GM12878 (cell line): ENCODE data around the gene PIP4K2B. TPM values are rescaled to one million over a fixed set of nuclear protein-coding genes. Genes with fewer than 3 reads are reported as not detected.

Source experiments
- ATAC-seq: fragments of 200-7000 bp; cut with Tn5 transposase; 3 replicates; pipeline ENCODE4 v1.9.1; 2020; ENCODE audit warnings: mild to moderate bottlenecking, moderate library complexity
- BruUV-seq: library from RNA; stranded (reverse); fragments of 400-500 nt; replicated peaks from 2 replicates; lab custom pipeline; 2021; lab: Mats Ljungman, UMichigan
- CTCF ChIA-PET: fragments of 300-600 bp; sonication (Branson Sonifier 250); formaldehyde crosslinking; extraction: SDS; loops from one replicate; lab custom pipeline; 2021; ENCODE audit warnings: inconsistent platforms; lab: Yijun Ruan, JAX
- POLR2A ChIA-PET: fragments of 350-600 bp; formaldehyde crosslinking; extraction: SDS; loops from one replicate; lab custom pipeline; 2021; ENCODE audit warnings: inconsistent platforms; lab: Charles Lee
- RAD21 ChIA-PET: fragments of 300-600 bp; sonication (Branson Sonifier 250); formaldehyde crosslinking; loops from one replicate; lab custom pipeline; 2023; ENCODE audit warnings: antibody characterized with exemption; ENCODE audit not compliant: unreplicated experiment; lab: Charles Lee
- SMC1A ChIA-PET: fragments of 300-600 bp; sonication (Branson Sonifier 250); formaldehyde crosslinking; loops from one replicate; lab custom pipeline; 2023; ENCODE audit not compliant: unreplicated experiment, uncharacterized antibody; lab: Charles Lee
- DNase-seq: peaks from one replicate; pipeline ENCODE4 v3.0.0-alpha.2; 2011; ENCODE audit warnings: low read depth, low spot score
- FAIRE-seq: peaks from 3 replicates; lab custom pipeline; 2011; peaks lifted over from hg19 to GRCh38; lab: Jason Lieb, UNC
- H2AFZ ChIP-seq: 2 replicates; pipeline ENCODE4 v1.6.0; 2011; ENCODE audit warnings: low read depth, low read length, control low read depth; ENCODE audit not compliant: control insufficient read depth
- H3K27ac ChIP-seq: 2 replicates; pipeline ENCODE4 v1.5.1; 2011; ENCODE audit warnings: control low read depth; ENCODE audit not compliant: control insufficient read depth, insufficient read depth
- H3K27me3 ChIP-seq, 2 experiments: replicated peaks in 1 of 2; 2 replicates each; pipeline versions ENCODE4 v1.6.0 to v1.6.1; 2011; ENCODE audit warnings: low read length in 1 of 2; ENCODE audit not compliant: control insufficient read depth in 2 of 2, insufficient read depth in 2 of 2
- H3K36me3 ChIP-seq, 2 experiments: 2 replicates each; pipeline ENCODE4 v1.5.1; 2011; ENCODE audit warnings: low read length in 1 of 2; ENCODE audit not compliant: control insufficient read depth in 2 of 2, insufficient read depth in 2 of 2
- H3K4me1 ChIP-seq: 2 replicates; pipeline ENCODE4 v1.6.1; 2011; ENCODE audit warnings: mild to moderate bottlenecking, low read length, moderate library complexity, mixed read lengths; ENCODE audit not compliant: control insufficient read depth, insufficient read depth
- H3K4me2 ChIP-seq: 2 replicates; pipeline ENCODE4 v1.6.0; 2011; ENCODE audit warnings: control low read depth; ENCODE audit not compliant: control insufficient read depth, insufficient read depth
- H3K4me3 ChIP-seq: fragments of 200-600 bp; sonication (generic); 2 replicates; pipeline ENCODE4 v1.5.1; 2016
- H3K79me2 ChIP-seq: 2 replicates; pipeline ENCODE4 v1.6.0; 2011; ENCODE audit warnings: low read length; ENCODE audit not compliant: control insufficient read depth, insufficient read depth
- H3K9ac ChIP-seq: 2 replicates; pipeline ENCODE4 v1.8.0; 2011; ENCODE audit warnings: low read length, control low read depth, mixed read lengths; ENCODE audit not compliant: control insufficient read depth, insufficient read depth
- H3K9me3 ChIP-seq: replicated peaks from 3 replicates; pipeline ENCODE4 v1.5.1; 2011; ENCODE audit warnings: mild to moderate bottlenecking, low read length; ENCODE audit not compliant: control insufficient read depth, insufficient read depth
- H4K20me1 ChIP-seq: 2 replicates; pipeline ENCODE4 v1.6.0; 2011; ENCODE audit not compliant: control insufficient read depth, insufficient read depth
- DPF2 ChIP-seq: fragments of 450-650 bp; IDR thresholded peaks from 2 replicates; pipeline ENCODE4 v1.6.1; 2017; ENCODE audit warnings: mild to moderate bottlenecking
- MXI1 ChIP-seq: fragments of 150-350 bp; IDR thresholded peaks from 2 replicates; pipeline ENCODE4 v1.6.1; 2011; ENCODE audit warnings: low read depth, mild to moderate bottlenecking, inconsistent platforms, low read length, improper control_type of control experiment
- RBBP5 ChIP-seq: fragments of 200-600 bp; sonication (generic); conservative IDR thresholded peaks from 2 replicates; pipeline ENCODE4 v1.6.1; 2016
- STAT3 ChIP-seq: IDR thresholded peaks from 2 replicates; pipeline ENCODE4 v1.6.1; 2011; ENCODE audit warnings: low read depth, low read length, improper control_type of control experiment
- TAF1 ChIP-seq: IDR thresholded peaks from 2 replicates; pipeline ENCODE4 v1.6.1; 2011; ENCODE audit warnings: mild to moderate bottlenecking, low read depth, low read length, borderline replicate concordance
- YBX1 ChIP-seq: fragments of 450-650 bp; IDR thresholded peaks from 2 replicates; pipeline ENCODE4 v1.6.1; 2016; ENCODE audit warnings: antibody characterized with exemption
- WGBS: methylation state at CpG from one replicate; pipeline ENCODE4 v1.1.6; 2016; ENCODE audit warnings: low lambda C conversion rate; ENCODE audit not compliant: insufficient replicate concordance, insufficient coverage; ENCODE audit errors: missing lambda C conversion rate; 5-methylcytosine and 5-hydroxymethylcytosine counted together
- in situ Hi-C: fragments of 300-500 bp; cut with MboI; formaldehyde crosslinking; loops from 9 replicates; pipeline ENCODE4 v1.14.3; 2018; ENCODE audit warnings: mixed read lengths
- intact Hi-C: fragments of 100-400 bp; cut with micrococcal nuclease; formaldehyde crosslinking; loops from one replicate; pipeline ENCODE4 v1.14.2; 2022; ENCODE audit not compliant: unreplicated experiment
- polyA plus RNA-seq, 11 experiments: library from polyadenylated mRNA; depleted of rRNA in 4 of 11; unstranded in 6 of 11; stranded (reverse) in 5 of 11; fragments of >200 nt; fragmentation: Nextera tagmentation in 4 of 11; fragmentation: Illumina TruSeq in 1 of 11; extraction: Ambion mirVana in 4 of 11; extraction: Trizol in 1 of 11; gene quantifications; 1 replicate in 1 of 11; 2 replicates in 10 of 11; pipeline versions ENCODE4 v1.2.1 to v1.2.3, GENCODE V29; 2011 to 2016; ENCODE audit warnings: inconsistent platforms in 2 of 11, missing spikeins in 2 of 11, low read depth in 1 of 11
- total RNA-seq, 4 experiments: library from RNA; depleted of rRNA in 3 of 4; stranded (reverse); fragments of >200 nt in 3 of 4; fragmentation: Illumina TruSeq in 1 of 4; extraction: Trizol in 1 of 4; gene quantifications; 2 replicates each; pipeline versions ENCODE4 v1.2.1 to v1.2.3, GENCODE V29; 2013 to 2021
- TF ChIP-seq, protein P1 (sequence below): IDR thresholded peaks from 2 replicates; pipeline ENCODE4 v1.6.1; 2012; ENCODE audit warnings: improper control_type of control experiment, low read depth, low read length; ENCODE audit not compliant: insufficient replicate concordance
- TF ChIP-seq, protein P2 (sequence below): IDR thresholded peaks from 2 replicates; pipeline ENCODE4 v1.6.1; 2012; ENCODE audit warnings: low read length, inconsistent platforms
- TF ChIP-seq, protein P3 (sequence below): fragments of 450-650 bp; IDR thresholded peaks from 2 replicates; pipeline ENCODE4 v1.6.1; 2016; ENCODE audit warnings: mild to moderate bottlenecking
- TF ChIP-seq, protein P4 (sequence below): fragments of 450-650 bp; formaldehyde crosslinking; IDR thresholded peaks from 2 replicates; pipeline ENCODE4 v1.4.0; 2020; ENCODE audit warnings: mild to moderate bottlenecking, moderate library complexity

The PIP4K2B gene
- total and polyA plus RNA-seq, 10 of the 15 experiments (the other 5 are each of a cell fraction or from before 2014, with no cell fraction given), result 3.8 to 30.3 (median 18.2) TPM

DNA sequence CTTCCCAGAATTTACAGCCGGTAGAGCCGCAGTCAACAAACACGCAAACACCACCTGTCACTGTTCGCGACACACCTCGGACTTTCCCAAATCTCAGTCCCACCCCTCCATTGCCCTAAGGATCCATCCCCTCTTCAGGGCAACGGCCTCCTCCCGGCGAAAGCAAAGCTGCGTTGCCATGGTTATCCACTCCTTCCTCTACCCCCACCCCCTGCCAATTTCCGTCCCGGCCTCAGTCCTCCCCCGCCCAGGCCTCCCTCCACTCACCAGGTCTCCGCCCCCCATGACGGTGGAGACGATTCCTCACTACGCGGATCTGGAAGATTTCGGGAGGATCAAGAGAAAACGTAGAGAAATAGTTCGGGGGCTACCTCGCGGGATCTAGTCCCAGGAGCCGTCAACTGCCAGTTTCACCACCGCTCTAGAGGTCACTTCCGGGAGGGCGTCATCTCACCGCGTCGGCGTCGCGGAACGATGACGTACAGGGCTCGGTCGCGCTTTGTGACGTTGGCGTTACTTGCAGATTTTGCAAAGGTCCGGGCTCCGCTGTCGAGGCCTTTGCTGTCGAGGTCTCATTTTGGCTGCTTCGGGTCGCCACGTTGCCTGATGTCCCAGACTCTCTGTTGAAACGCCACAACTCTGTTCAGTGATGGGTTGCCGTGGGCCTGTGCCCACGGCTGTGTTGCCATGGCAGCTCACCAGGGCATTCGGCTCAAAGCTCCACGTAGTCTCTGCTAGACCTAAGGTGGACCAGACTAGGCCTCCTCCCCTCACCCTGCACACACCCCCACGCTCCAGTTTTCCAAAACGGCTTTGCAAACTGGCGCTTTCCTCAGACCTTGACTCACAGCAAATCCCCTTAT is 25.8 kb upstream of the PIP4K2B start, which contains the start of gene CWC25:
CWC25 (minus strand) TSS at position 423 of the 863 bp plus-strand sequence; CDS start at position 285, 138 bp downstream.
- no peak for FAIRE-seq
- peak within 1 kb of the TSS; percentile 89 for H3K4me2 ChIP-seq
- peak; percentile 92 for ATAC-seq
- in situ Hi-C loops (no loop called here), intact Hi-C loops (no loop called here)
- BruUV-seq, result TSS peak; percentile 86
- H2AFZ ChIP-seq, result peak within 1 kb of the TSS; percentile 83
- peak; percentile 97 for DNase-seq
- H4K20me1 ChIP-seq, result no peaks in the 10 kb centered on the region
- peaks cover 6% of the 10 kb centered on the region for H3K4me1 ChIP-seq
- H3K4me3 ChIP-seq, result peak within 1 kb of the TSS; percentile 87
- 2% methylated on average over 55 of the region's 55 CpGs for WGBS
- H3K9ac ChIP-seq, result peak within 1 kb of the TSS; percentile 84
- H3K36me3 ChIP-seq, result peaks cover 1 to 10% of the 10 kb centered on the region in 2 experiments
- ChIA-PET SMC1A (interaction anchor here (0.7 to 1.3 kb wide), 6 partner anchors 26 to 48 kb away, joined by 3 to 13 read pairs (median 3); partner anchors contain the start of genes LASP1 and RPL23), POLR2A (interaction anchor here (0.5 to 3.2 kb wide), 9 partner anchors 20 to 135 kb away, joined by 3 to 37 read pairs (median 3); partner anchors contain the start of genes LASP1 and RPL23), CTCF (interaction anchor here (0.6 to 1.4 kb wide), 5 partner anchors 29 to 972 kb away, joined by 3 to 5 read pairs (median 3); partner anchors contain the start of gene RPL23), RAD21 (interaction anchor here (0.6 to 1.3 kb wide), 6 partner anchors 21 to 328 kb away, joined by 3 to 8 read pairs (median 4); partner anchors contain the start of gene RPL23)
- peaks cover 29% of the 10 kb centered on the region for H3K79me2 ChIP-seq
- H3K27me3 ChIP-seq, result no peaks in the 10 kb centered on the region
- H3K9me3 ChIP-seq, result no peaks in the 10 kb centered on the region
- peak within 1 kb of the TSS; percentile 90 for H3K27ac ChIP-seq
- TF ChIP-seq, protein P1, sequence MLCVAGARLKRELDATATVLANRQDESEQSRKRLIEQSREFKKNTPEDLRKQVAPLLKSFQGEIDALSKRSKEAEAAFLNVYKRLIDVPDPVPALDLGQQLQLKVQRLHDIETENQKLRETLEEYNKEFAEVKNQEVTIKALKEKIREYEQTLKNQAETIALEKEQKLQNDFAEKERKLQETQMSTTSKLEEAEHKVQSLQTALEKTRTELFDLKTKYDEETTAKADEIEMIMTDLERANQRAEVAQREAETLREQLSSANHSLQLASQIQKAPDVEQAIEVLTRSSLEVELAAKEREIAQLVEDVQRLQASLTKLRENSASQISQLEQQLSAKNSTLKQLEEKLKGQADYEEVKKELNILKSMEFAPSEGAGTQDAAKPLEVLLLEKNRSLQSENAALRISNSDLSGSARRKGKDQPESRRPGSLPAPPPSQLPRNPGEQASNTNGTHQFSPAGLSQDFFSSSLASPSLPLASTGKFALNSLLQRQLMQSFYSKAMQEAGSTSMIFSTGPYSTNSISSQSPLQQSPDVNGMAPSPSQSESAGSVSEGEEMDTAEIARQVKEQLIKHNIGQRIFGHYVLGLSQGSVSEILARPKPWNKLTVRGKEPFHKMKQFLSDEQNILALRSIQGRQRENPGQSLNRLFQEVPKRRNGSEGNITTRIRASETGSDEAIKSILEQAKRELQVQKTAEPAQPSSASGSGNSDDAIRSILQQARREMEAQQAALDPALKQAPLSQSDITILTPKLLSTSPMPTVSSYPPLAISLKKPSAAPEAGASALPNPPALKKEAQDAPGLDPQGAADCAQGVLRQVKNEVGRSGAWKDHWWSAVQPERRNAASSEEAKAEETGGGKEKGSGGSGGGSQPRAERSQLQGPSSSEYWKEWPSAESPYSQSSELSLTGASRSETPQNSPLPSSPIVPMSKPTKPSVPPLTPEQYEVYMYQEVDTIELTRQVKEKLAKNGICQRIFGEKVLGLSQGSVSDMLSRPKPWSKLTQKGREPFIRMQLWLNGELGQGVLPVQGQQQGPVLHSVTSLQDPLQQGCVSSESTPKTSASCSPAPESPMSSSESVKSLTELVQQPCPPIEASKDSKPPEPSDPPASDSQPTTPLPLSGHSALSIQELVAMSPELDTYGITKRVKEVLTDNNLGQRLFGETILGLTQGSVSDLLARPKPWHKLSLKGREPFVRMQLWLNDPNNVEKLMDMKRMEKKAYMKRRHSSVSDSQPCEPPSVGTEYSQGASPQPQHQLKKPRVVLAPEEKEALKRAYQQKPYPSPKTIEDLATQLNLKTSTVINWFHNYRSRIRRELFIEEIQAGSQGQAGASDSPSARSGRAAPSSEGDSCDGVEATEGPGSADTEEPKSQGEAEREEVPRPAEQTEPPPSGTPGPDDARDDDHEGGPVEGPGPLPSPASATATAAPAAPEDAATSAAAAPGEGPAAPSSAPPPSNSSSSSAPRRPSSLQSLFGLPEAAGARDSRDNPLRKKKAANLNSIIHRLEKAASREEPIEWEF, result no peak
- TF ChIP-seq MXI1, result peak; percentile 72
- TF ChIP-seq, protein P2, sequence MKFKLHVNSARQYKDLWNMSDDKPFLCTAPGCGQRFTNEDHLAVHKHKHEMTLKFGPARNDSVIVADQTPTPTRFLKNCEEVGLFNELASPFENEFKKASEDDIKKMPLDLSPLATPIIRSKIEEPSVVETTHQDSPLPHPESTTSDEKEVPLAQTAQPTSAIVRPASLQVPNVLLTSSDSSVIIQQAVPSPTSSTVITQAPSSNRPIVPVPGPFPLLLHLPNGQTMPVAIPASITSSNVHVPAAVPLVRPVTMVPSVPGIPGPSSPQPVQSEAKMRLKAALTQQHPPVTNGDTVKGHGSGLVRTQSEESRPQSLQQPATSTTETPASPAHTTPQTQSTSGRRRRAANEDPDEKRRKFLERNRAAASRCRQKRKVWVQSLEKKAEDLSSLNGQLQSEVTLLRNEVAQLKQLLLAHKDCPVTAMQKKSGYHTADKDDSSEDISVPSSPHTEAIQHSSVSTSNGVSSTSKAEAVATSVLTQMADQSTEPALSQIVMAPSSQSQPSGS, result no peak
- TF ChIP-seq YBX1, result no peak
- TF ChIP-seq DPF2, result no peak
- TF ChIP-seq, protein P3, sequence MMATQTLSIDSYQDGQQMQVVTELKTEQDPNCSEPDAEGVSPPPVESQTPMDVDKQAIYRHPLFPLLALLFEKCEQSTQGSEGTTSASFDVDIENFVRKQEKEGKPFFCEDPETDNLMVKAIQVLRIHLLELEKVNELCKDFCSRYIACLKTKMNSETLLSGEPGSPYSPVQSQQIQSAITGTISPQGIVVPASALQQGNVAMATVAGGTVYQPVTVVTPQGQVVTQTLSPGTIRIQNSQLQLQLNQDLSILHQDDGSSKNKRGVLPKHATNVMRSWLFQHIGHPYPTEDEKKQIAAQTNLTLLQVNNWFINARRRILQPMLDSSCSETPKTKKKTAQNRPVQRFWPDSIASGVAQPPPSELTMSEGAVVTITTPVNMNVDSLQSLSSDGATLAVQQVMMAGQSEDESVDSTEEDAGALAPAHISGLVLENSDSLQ, result peak; percentile 82
- no peak for TF ChIP-seq STAT3
- peak; percentile 87; the same call in 1 of the 2 replicates for TF ChIP-seq TAF1
- no peak for TF ChIP-seq RBBP5
- TF ChIP-seq, protein P4, sequence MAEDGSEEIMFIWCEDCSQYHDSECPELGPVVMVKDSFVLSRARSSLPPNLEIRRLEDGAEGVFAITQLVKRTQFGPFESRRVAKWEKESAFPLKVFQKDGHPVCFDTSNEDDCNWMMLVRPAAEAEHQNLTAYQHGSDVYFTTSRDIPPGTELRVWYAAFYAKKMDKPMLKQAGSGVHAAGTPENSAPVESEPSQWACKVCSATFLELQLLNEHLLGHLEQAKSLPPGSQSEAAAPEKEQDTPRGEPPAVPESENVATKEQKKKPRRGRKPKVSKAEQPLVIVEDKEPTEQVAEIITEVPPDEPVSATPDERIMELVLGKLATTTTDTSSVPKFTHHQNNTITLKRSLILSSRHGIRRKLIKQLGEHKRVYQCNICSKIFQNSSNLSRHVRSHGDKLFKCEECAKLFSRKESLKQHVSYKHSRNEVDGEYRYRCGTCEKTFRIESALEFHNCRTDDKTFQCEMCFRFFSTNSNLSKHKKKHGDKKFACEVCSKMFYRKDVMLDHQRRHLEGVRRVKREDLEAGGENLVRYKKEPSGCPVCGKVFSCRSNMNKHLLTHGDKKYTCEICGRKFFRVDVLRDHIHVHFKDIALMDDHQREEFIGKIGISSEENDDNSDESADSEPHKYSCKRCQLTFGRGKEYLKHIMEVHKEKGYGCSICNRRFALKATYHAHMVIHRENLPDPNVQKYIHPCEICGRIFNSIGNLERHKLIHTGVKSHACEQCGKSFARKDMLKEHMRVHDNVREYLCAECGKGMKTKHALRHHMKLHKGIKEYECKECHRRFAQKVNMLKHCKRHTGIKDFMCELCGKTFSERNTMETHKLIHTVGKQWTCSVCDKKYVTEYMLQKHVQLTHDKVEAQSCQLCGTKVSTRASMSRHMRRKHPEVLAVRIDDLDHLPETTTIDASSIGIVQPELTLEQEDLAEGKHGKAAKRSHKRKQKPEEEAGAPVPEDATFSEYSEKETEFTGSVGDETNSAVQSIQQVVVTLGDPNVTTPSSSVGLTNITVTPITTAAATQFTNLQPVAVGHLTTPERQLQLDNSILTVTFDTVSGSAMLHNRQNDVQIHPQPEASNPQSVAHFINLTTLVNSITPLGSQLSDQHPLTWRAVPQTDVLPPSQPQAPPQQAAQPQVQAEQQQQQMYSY (CRISPR knock-in tag), result no peak
